WERI-Rb-1 (cell line): ENCODE data around the gene HERC3.
A peak's percentile ranks its signal among the peaks of the same experiment; 100 is the strongest.

Source experiments
- DNase-seq: peaks from one replicate; pipeline ENCODE4 v3.0.0-alpha.2; 2020
- H3K27ac ChIP-seq: fragments of 250-450 bp; sonication (Bioruptor Pico); 2 replicates; pipeline ENCODE4 v1.5.1; 2020; ENCODE audit warnings: mild to moderate bottlenecking, moderate library complexity
- H3K27me3 ChIP-seq: fragments of 250-450 bp; sonication (Bioruptor Pico); 2 replicates; pipeline ENCODE4 v1.5.1; 2021; ENCODE audit warnings: mild to moderate bottlenecking, low read depth, moderate library complexity; ENCODE audit not compliant: insufficient read depth, severe bottlenecking
- H3K36me3 ChIP-seq: fragments of 250-450 bp; sonication (Bioruptor Pico); 2 replicates; pipeline ENCODE4 v1.5.1; 2020; ENCODE audit warnings: mild to moderate bottlenecking, moderate library complexity
- H3K4me3 ChIP-seq: 2 replicates; pipeline ENCODE4 v1.5.1; 2011; ENCODE audit warnings: low read depth, mild to moderate bottlenecking, control low read depth, low read length
- H3K9me3 ChIP-seq: fragments of 250-450 bp; sonication (Bioruptor Pico); 2 replicates; pipeline ENCODE4 v1.5.1; 2021; ENCODE audit warnings: mild to moderate bottlenecking, moderate library complexity; ENCODE audit not compliant: severe bottlenecking
- CTCF ChIP-seq: IDR thresholded peaks from 2 replicates; pipeline ENCODE4 v1.5.1; 2011; ENCODE audit warnings: low read depth, mild to moderate bottlenecking, control low read depth, inconsistent platforms, low read length

HERC3 gene

GRCh38 chr4:88573995-88574394 lies 18.3 kb upstream of the HERC3 start:
- no peaks in the 10 kb centered on the region for H3K27me3 ChIP-seq
- no peak overlapping the region for H3K27ac ChIP-seq
- H3K4me3 ChIP-seq: no peak overlapping the region
- DNase-seq: no peak
- H3K36me3 ChIP-seq: no peaks in the 10 kb centered on the region
- no peak for TF ChIP-seq CTCF
- H3K9me3 ChIP-seq: no peaks in the 10 kb centered on the region

GRCh38 chr4:88575186-88575585 lies 17.1 kb upstream of the HERC3 start:
- Histone ChIP-seq H3K4me3 (no peak overlapping the region), H3K27me3 (no peaks in the 10 kb centered on the region), H3K9me3 (no peaks in the 10 kb centered on the region), H3K36me3 (no peaks in the 10 kb centered on the region), H3K27ac (no peak overlapping the region)
- no peak for TF ChIP-seq CTCF
- DNase-seq: no peak

- H3K36me3 ChIP-seq: no peaks in the 10 kb centered on the region
- no peak overlapping the region for H3K27ac ChIP-seq
- H3K27me3 ChIP-seq: no peaks in the 10 kb centered on the region
- no peak for TF ChIP-seq CTCF
- H3K9me3 ChIP-seq: no peaks in the 10 kb centered on the region
- H3K4me3 ChIP-seq: no peak overlapping the region
- DNase-seq: no peak
These were observed 9.8 kb upstream of the HERC3 start for GRCh38 chr4:88582493-88582892.

GRCh38 chr4:88583631-88584470 lies 8.4 kb upstream of the HERC3 start:
- no peak for TF ChIP-seq CTCF
- no peak for DNase-seq
- Histone ChIP-seq H3K4me3 (no peak overlapping the region), H3K27me3 (no peaks in the 10 kb centered on the region), H3K9me3 (no peaks in the 10 kb centered on the region), H3K27ac (no peak overlapping the region), H3K36me3 (no peaks in the 10 kb centered on the region)

GRCh38 chr4:88584471-88584900 lies 7.8 kb upstream of the HERC3 start:
- Histone ChIP-seq H3K27me3 (no peaks in the 10 kb centered on the region), H3K4me3 (no peak overlapping the region), H3K9me3 (no peaks in the 10 kb centered on the region), H3K36me3 (no peaks in the 10 kb centered on the region), H3K27ac (no peak overlapping the region)
- no peak for TF ChIP-seq CTCF
- peak; percentile 56 for DNase-seq

- Histone ChIP-seq H3K36me3 (no peaks in the 10 kb centered on the region), H3K27ac (no peak overlapping the region), H3K27me3 (no peaks in the 10 kb centered on the region), H3K9me3 (no peaks in the 10 kb centered on the region), H3K4me3 (no peak overlapping the region)
- DNase-seq: no peak
- no peak for TF ChIP-seq CTCF
These were observed 6.4 kb upstream of the HERC3 start for GRCh38 chr4:88585917-88586316.
